ENCODE results near the gene FAM13A. TPM values are rescaled to one million over a fixed set of nuclear protein-coding genes. Genes with fewer than 3 reads are reported as not detected.

FAM13A gene
- total RNA-seq, 1 donor from 2014 or later: 51.2 TPM

- Mint-ChIP-seq H3K4me3 (ENCODE audit: unreplicated experiment) (no peak overlapping the region), H3K9me3 (ENCODE audit: unreplicated experiment) (no peaks in the 10 kb centered on the region), H3K4me1 (ENCODE audit: low read depth, unreplicated experiment) (peaks cover 1% of the 10 kb centered on the region), H3K27ac (ENCODE audit: unreplicated experiment) (no peak overlapping the region), H3K36me3 (ENCODE audit: unreplicated experiment) (no peaks in the 10 kb centered on the region), H3K27me3 (ENCODE audit: unreplicated experiment) (no peaks in the 10 kb centered on the region)
- TF ChIP-seq CTCF (IDR thresholded peaks at IDR 0.05; ENCODE audit: partially characterized antibody, unreplicated experiment): no peak
- DNase-seq: no peak
Observed at GRCh38 chr4:88799900-88800299, 257.1 kb downstream of the FAM13A start.

GRCh38 chr4:88797725-88798124 is 259.3 kb downstream of the FAM13A start:
- no peaks in the 10 kb centered on the region for H3K4me1 Mint-ChIP-seq (ENCODE audit: low read depth, unreplicated experiment)
- no peaks in the 10 kb centered on the region for H3K36me3 Mint-ChIP-seq (ENCODE audit: unreplicated experiment)
- no peak overlapping the region for H3K27ac Mint-ChIP-seq (ENCODE audit: unreplicated experiment)
- TF ChIP-seq CTCF (IDR thresholded peaks at IDR 0.05; ENCODE audit: partially characterized antibody, unreplicated experiment): no peak
- no peak overlapping the region for H3K4me3 Mint-ChIP-seq (ENCODE audit: unreplicated experiment)
- DNase-seq: no peak
- H3K27me3 Mint-ChIP-seq (ENCODE audit: unreplicated experiment): no peaks in the 10 kb centered on the region
- no peaks in the 10 kb centered on the region for H3K9me3 Mint-ChIP-seq (ENCODE audit: unreplicated experiment)

GRCh38 chr4:88796545-88796944 is 260.4 kb downstream of the FAM13A start:
- H3K9me3 Mint-ChIP-seq (ENCODE audit: unreplicated experiment): no peaks in the 10 kb centered on the region
- H3K27me3 Mint-ChIP-seq (ENCODE audit: unreplicated experiment): no peaks in the 10 kb centered on the region
- no peaks in the 10 kb centered on the region for H3K4me1 Mint-ChIP-seq (ENCODE audit: low read depth, unreplicated experiment)
- no peak overlapping the region for H3K4me3 Mint-ChIP-seq (ENCODE audit: unreplicated experiment)
- TF ChIP-seq CTCF (IDR thresholded peaks at IDR 0.05; ENCODE audit: partially characterized antibody, unreplicated experiment): no peak
- H3K36me3 Mint-ChIP-seq (ENCODE audit: unreplicated experiment): no peaks in the 10 kb centered on the region
- H3K27ac Mint-ChIP-seq (ENCODE audit: unreplicated experiment): no peak overlapping the region
- no peak for DNase-seq

GRCh38 chr4:88794952-88795351 is 262.0 kb downstream of the FAM13A start:
- no peak for TF ChIP-seq CTCF (IDR thresholded peaks at IDR 0.05; ENCODE audit: partially characterized antibody, unreplicated experiment)
- no peak overlapping the region for H3K27ac Mint-ChIP-seq (ENCODE audit: unreplicated experiment)
- no peaks in the 10 kb centered on the region for H3K36me3 Mint-ChIP-seq (ENCODE audit: unreplicated experiment)
- H3K4me3 Mint-ChIP-seq (ENCODE audit: unreplicated experiment): no peak overlapping the region
- no peak for DNase-seq
- H3K9me3 Mint-ChIP-seq (ENCODE audit: unreplicated experiment): no peaks in the 10 kb centered on the region
- no peaks in the 10 kb centered on the region for H3K4me1 Mint-ChIP-seq (ENCODE audit: low read depth, unreplicated experiment)
- no peaks in the 10 kb centered on the region for H3K27me3 Mint-ChIP-seq (ENCODE audit: unreplicated experiment)

- no peaks in the 10 kb centered on the region for H3K9me3 Mint-ChIP-seq (ENCODE audit: unreplicated experiment)
Observed at GRCh38 chr4:88794087-88794690, 262.8 kb downstream of the FAM13A start.

More at GRCh38 chr4:88794087-88794690, 262.8 kb downstream of the FAM13A start:
- no peak for DNase-seq
- no peaks in the 10 kb centered on the region for H3K4me1 Mint-ChIP-seq (ENCODE audit: low read depth, unreplicated experiment)
- H3K27ac Mint-ChIP-seq (ENCODE audit: unreplicated experiment): no peak overlapping the region
- TF ChIP-seq CTCF (IDR thresholded peaks at IDR 0.05; ENCODE audit: partially characterized antibody, unreplicated experiment): no peak
- H3K27me3 Mint-ChIP-seq (ENCODE audit: unreplicated experiment): no peaks in the 10 kb centered on the region
- H3K4me3 Mint-ChIP-seq (ENCODE audit: unreplicated experiment): no peak overlapping the region
- no peaks in the 10 kb centered on the region for H3K36me3 Mint-ChIP-seq (ENCODE audit: unreplicated experiment)
